Vagina (tissue), 2 donors: ENCODE results near the gene DRAXIN.

Experiments
- POLR2A ChIP-seq, 2 donors: fragments of 450-650 bp; IDR thresholded peaks; one replicate each; pipeline ENCODE4 v1.6.1; 2017; ENCODE audit warnings: antibody characterized with exemption in 2 of 2, mild to moderate bottlenecking in 2 of 2, moderate library complexity in 2 of 2
- POLR2AphosphoS5 ChIP-seq, 2 donors: sonication (generic); formaldehyde crosslinking; IDR thresholded peaks; one replicate each; pipeline ENCODE4 v1.9.0; 2017; ENCODE audit warnings: antibody characterized with exemption in 2 of 2, mild to moderate bottlenecking in 2 of 2, low read depth in 1 of 2; ENCODE audit not compliant: insufficient read depth in 1 of 2
- TF ChIP-seq, protein P1 (sequence below), 3 experiments: fragments of 450-650 bp in 2 of 3; fragments of 200-600 bp in 1 of 3; sonication (generic) in 1 of 3; IDR thresholded peaks; one replicate each; pipeline ENCODE4 v1.5.1; 2017 to 2019; ENCODE audit warnings: antibody characterized with exemption in 3 of 3, mild to moderate bottlenecking in 2 of 3, moderate library complexity in 2 of 3

DNA sequence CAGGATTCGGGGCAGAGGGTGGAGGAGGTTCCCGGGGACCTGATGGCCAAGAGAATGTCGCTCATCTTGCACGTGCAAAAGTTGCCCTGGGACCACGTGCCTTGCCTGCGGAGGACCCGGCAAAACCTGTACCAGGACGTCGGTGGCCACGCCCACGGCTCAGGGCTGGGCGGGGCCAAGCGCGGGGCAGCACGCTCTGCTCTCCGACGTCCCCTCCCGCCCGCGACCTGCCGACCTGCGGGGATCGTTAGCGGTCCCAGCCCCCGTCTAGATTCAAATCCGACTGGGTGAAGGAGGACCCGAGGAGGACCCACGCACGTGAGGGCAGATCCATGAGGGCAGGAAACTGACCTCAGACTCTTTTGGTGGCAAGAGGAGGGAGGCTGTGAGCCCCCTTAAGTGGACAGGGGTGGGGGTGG lies 70.5 kb downstream of the DRAXIN start, which contains the start of gene C1orf167:
- TF ChIP-seq POLR2AphosphoS5 (IDR thresholded peaks at IDR 0.05; ENCODE audit: insufficient read depth in 1 of 2, low read depth in 1 of 2) (no peak), POLR2A (IDR thresholded peaks at IDR 0.05) (no peak)
- TF ChIP-seq, protein P1, sequence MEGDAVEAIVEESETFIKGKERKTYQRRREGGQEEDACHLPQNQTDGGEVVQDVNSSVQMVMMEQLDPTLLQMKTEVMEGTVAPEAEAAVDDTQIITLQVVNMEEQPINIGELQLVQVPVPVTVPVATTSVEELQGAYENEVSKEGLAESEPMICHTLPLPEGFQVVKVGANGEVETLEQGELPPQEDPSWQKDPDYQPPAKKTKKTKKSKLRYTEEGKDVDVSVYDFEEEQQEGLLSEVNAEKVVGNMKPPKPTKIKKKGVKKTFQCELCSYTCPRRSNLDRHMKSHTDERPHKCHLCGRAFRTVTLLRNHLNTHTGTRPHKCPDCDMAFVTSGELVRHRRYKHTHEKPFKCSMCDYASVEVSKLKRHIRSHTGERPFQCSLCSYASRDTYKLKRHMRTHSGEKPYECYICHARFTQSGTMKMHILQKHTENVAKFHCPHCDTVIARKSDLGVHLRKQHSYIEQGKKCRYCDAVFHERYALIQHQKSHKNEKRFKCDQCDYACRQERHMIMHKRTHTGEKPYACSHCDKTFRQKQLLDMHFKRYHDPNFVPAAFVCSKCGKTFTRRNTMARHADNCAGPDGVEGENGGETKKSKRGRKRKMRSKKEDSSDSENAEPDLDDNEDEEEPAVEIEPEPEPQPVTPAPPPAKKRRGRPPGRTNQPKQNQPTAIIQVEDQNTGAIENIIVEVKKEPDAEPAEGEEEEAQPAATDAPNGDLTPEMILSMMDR (IDR thresholded peaks at IDR 0.05) = no peak
